ENCODE data around the gene NHEJ1.

NHEJ1 gene

DNA sequence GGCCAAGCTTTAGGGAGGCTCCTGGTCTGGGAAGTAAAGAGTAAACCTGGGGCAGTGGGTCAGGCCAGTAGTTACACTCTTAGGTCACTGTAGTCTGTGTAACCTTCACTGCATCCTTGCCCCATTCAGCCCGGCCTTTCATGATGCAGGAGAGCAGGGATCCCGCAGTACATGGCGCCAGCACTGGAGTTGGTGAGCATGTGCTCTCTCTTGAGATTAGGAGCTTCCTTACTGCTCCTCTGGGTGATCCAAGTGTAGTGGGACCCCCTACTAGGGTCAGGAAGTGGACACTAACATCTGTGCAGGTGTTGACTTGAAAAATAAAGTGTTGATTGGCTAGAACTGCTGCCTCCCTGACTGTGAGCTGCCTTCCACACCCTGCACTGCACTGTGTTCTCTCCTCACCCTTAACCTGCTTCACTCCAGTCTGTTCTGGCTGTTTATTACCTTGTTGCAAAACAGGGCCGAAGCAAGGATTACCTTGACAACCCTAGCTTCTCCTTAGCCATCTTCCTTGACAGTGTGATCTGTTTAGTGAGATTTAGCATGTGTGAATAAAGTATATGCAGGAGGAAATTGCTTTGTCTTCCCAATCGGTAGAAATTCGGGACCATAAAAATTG is 22.6 kb upstream of the NHEJ1 start:
- no peak overlapping the region for H3K4me2 ChIP-seq (ENCODE audit: low read length)
- no peak overlapping the region for H2BK120ac ChIP-seq (ENCODE audit: insufficient read depth, low read length, poor library complexity)
- H3K18ac ChIP-seq (ENCODE audit: low read length): no peak overlapping the region
- peaks cover 2% of the 10 kb centered on the region for H3K79me1 ChIP-seq (ENCODE audit: low read length)
- H3K4me3 ChIP-seq (ENCODE audit: low read depth, low read length): no peak overlapping the region
- no peak overlapping the region for H2BK5ac ChIP-seq (ENCODE audit: low read depth, low read length, poor library complexity)
- peaks cover 3 to 6% of the 10 kb centered on the region in 2 experiments for H3K4me1 ChIP-seq (ENCODE audit: control insufficient read depth in 1 of 2, insufficient read depth in 2 of 2, low read length in 2 of 2)
- no peaks in the 10 kb centered on the region for H3K9me3 ChIP-seq (ENCODE audit: insufficient read depth, low read depth, low read length)
- H4K91ac ChIP-seq (ENCODE audit: low read depth, low read length): no peak overlapping the region
- peaks cover 4% of the 10 kb centered on the region for H3K79me2 ChIP-seq (ENCODE audit: control insufficient read depth, insufficient read depth, low read length, poor library complexity)
- H3K27me3 ChIP-seq (ENCODE audit: insufficient read depth, low read length): no peaks in the 10 kb centered on the region
- no peak overlapping the region for H3K9ac ChIP-seq (ENCODE audit: low read length)
- no CpG with 5 or more reads among the region's 6 CpGs for WGBS (ENCODE audit: extremely low coverage, insufficient coverage, insufficient read length)
- H3K27ac ChIP-seq (ENCODE audit: low read depth, low read length): no peak overlapping the region
- H3K23ac ChIP-seq (ENCODE audit: low read length): no peak overlapping the region
- peaks cover 38 to 47% of the 10 kb centered on the region in 2 experiments for H3K36me3 ChIP-seq (ENCODE audit: control insufficient read depth in 1 of 2, insufficient read depth in 2 of 2, low read length in 2 of 2)
- no peak overlapping the region for H2AK5ac ChIP-seq (ENCODE audit: low read length)
- no peak overlapping the region for H3K4ac ChIP-seq (ENCODE audit: low read depth, low read length)
- H2AFZ ChIP-seq (ENCODE audit: insufficient read depth, low read length, poor library complexity): no peak overlapping the region
- no peak overlapping the region for H4K12ac ChIP-seq (ENCODE audit: low read depth, low read length)
- H2BK12ac ChIP-seq (ENCODE audit: low read length): no peak overlapping the region
- H3K14ac ChIP-seq (ENCODE audit: low read length): no peak overlapping the region
- DNase-seq: no peak
- H4K8ac ChIP-seq (ENCODE audit: low read depth, low read length): no peak overlapping the region

DNA sequence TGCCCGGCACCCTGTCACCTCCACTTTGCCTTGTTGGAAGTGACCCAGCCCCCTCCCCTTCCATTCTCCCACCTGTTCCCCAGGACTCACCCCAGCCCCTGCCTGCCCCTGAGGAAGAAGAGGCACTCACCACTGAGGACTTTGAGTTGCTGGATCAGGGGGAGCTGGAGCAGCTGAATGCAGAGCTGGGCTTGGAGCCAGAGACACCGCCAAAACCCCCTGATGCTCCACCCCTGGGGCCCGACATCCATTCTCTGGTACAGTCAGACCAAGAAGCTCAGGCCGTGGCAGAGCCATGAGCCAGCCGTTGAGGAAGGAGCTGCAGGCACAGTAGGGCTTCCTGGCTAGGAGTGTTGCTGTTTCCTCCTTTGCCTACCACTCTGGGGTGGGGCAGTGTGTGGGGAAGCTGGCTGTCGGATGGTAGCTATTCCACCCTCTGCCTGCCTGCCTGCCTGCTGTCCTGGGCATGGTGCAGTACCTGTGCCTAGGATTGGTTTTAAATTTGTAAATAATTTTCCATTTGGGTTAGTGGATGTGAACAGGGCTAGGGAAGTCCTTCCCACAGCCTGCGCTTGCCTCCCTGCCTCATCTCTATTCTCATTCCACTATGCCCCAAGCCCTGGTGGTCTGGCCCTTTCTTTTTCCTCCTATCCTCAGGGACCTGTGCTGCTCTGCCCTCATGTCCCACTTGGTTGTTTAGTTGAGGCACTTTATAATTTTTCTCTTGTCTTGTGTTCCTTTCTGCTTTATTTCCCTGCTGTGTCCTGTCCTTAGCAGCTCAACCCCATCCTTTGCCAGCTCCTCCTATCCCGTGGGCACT is 21.9 kb upstream of the NHEJ1 start:
- Histone ChIP-seq H3K4ac (ENCODE audit: low read depth, low read length) (no peak overlapping the region), H3K27ac (ENCODE audit: low read depth, low read length) (no peak overlapping the region), H4K8ac (ENCODE audit: low read depth, low read length) (no peak overlapping the region), H3K9me3 (ENCODE audit: insufficient read depth, low read depth, low read length) (no peaks in the 10 kb centered on the region), H3K14ac (ENCODE audit: low read length) (no peak overlapping the region), H3K18ac (ENCODE audit: low read length) (no peak overlapping the region), H3K4me1 (ENCODE audit: control insufficient read depth in 1 of 2, insufficient read depth in 2 of 2, low read length in 2 of 2) (peaks cover 3 to 6% of the 10 kb centered on the region in 2 experiments), H2BK120ac (ENCODE audit: insufficient read depth, low read length, poor library complexity) (no peak overlapping the region), H3K27me3 (ENCODE audit: insufficient read depth, low read length) (no peaks in the 10 kb centered on the region), H2BK5ac (ENCODE audit: low read depth, low read length, poor library complexity) (no peak overlapping the region), H3K36me3 (ENCODE audit: control insufficient read depth in 1 of 2, insufficient read depth in 2 of 2, low read length in 2 of 2) (peaks cover 38 to 47% of the 10 kb centered on the region in 2 experiments), H3K79me1 (ENCODE audit: low read length) (peaks cover 6% of the 10 kb centered on the region), H3K23ac (ENCODE audit: low read length) (no peak overlapping the region), H2AK5ac (ENCODE audit: low read length) (no peak overlapping the region), H3K4me3 (ENCODE audit: low read depth, low read length) (no peak overlapping the region), H4K91ac (ENCODE audit: low read depth, low read length) (no peak overlapping the region), H2BK12ac (ENCODE audit: low read length) (no peak overlapping the region), H2AFZ (ENCODE audit: insufficient read depth, low read length, poor library complexity) (no peak overlapping the region), H4K12ac (ENCODE audit: low read depth, low read length) (no peak overlapping the region), H3K79me2 (ENCODE audit: control insufficient read depth, insufficient read depth, low read length, poor library complexity) (peaks cover 7% of the 10 kb centered on the region), H3K4me2 (ENCODE audit: low read length) (no peak overlapping the region), H3K9ac (ENCODE audit: low read length) (no peak overlapping the region)
- WGBS (ENCODE audit: extremely low coverage, insufficient coverage, insufficient read length): no CpG with 5 or more reads among the region's 8 CpGs
- no peak for DNase-seq

DNA sequence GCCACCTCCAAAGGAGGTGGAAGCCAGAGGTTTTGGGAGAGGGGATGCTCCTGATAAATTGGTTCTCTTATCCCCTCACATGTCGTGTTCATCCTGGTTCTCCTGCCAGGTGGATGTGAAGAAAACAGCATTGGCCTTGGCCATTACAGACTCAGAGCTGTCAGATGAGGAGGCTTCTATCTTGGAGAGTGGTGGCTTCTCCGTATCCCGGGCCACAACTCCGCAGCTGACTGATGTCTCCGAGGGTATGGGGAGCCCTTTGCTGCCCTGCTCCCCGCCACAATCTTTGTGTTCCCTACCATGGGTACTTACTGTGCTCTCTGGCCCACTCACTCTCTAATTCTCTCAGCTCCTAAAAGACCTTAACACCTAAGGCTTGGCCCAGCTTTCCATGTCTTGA is 20.9 kb upstream of the NHEJ1 start:
- H3K4me2 ChIP-seq (ENCODE audit: low read length): no peak overlapping the region
- H4K8ac ChIP-seq (ENCODE audit: low read depth, low read length): no peak overlapping the region
- no peaks in the 10 kb centered on the region for H3K9me3 ChIP-seq (ENCODE audit: insufficient read depth, low read depth, low read length)
- WGBS (ENCODE audit: extremely low coverage, insufficient coverage, insufficient read length): no CpG with 5 or more reads among the region's 6 CpGs
- no peak overlapping the region for H3K9ac ChIP-seq (ENCODE audit: low read length)
- peaks cover 38 to 47% of the 10 kb centered on the region in 2 experiments for H3K36me3 ChIP-seq (ENCODE audit: control insufficient read depth in 1 of 2, insufficient read depth in 2 of 2, low read length in 2 of 2)
- H3K4ac ChIP-seq (ENCODE audit: low read depth, low read length): no peak overlapping the region
- peaks cover 3 to 6% of the 10 kb centered on the region in 2 experiments for H3K4me1 ChIP-seq (ENCODE audit: control insufficient read depth in 1 of 2, insufficient read depth in 2 of 2, low read length in 2 of 2)
- no peak overlapping the region for H3K27ac ChIP-seq (ENCODE audit: low read depth, low read length)
- no peak overlapping the region for H4K91ac ChIP-seq (ENCODE audit: low read depth, low read length)
- H3K23ac ChIP-seq (ENCODE audit: low read length): no peak overlapping the region
- H3K27me3 ChIP-seq (ENCODE audit: insufficient read depth, low read length): no peaks in the 10 kb centered on the region
- no peak overlapping the region for H2BK12ac ChIP-seq (ENCODE audit: low read length)
- H2BK5ac ChIP-seq (ENCODE audit: low read depth, low read length, poor library complexity): no peak overlapping the region
- no peak overlapping the region for H3K18ac ChIP-seq (ENCODE audit: low read length)
- no peak overlapping the region for H3K14ac ChIP-seq (ENCODE audit: low read length)
- H4K12ac ChIP-seq (ENCODE audit: low read depth, low read length): no peak overlapping the region
- H3K79me2 ChIP-seq (ENCODE audit: control insufficient read depth, insufficient read depth, low read length, poor library complexity): peaks cover 7% of the 10 kb centered on the region
- H3K4me3 ChIP-seq (ENCODE audit: low read depth, low read length): no peak overlapping the region
- peaks cover 14% of the 10 kb centered on the region for H3K79me1 ChIP-seq (ENCODE audit: low read length)
- no peak for DNase-seq
- H2AFZ ChIP-seq (ENCODE audit: insufficient read depth, low read length, poor library complexity): no peak overlapping the region
- H2AK5ac ChIP-seq (ENCODE audit: low read length): no peak overlapping the region
- H2BK120ac ChIP-seq (ENCODE audit: insufficient read depth, low read length, poor library complexity): no peak overlapping the region

DNA sequence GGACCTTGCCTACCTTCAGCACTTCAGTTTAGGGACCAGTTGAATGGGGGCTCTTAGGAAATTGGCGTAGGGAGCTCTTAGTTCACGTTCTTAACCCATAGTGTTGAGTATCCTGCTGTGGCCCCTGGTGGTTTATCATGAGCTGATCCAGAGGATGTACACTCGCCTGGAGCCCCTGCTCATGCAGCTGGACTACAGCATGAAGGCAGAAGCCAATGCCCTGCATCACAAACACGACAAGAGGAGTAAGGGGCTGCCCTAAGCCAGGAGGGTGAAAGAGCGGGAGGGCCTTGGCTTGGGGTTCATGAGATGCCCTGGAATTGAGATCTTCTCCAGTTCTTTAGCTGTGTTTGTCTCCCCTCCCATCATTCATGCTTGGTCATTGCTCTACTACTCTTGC is 20.3 kb upstream of the NHEJ1 start:
- no peaks in the 10 kb centered on the region for H3K9me3 ChIP-seq (ENCODE audit: insufficient read depth, low read depth, low read length)
- no peak overlapping the region for H4K12ac ChIP-seq (ENCODE audit: low read depth, low read length)
- H3K4ac ChIP-seq (ENCODE audit: low read depth, low read length): no peak overlapping the region
- no peak for DNase-seq
- H3K23ac ChIP-seq (ENCODE audit: low read length): no peak overlapping the region
- H2AK5ac ChIP-seq (ENCODE audit: low read length): no peak overlapping the region
- no peaks in the 10 kb centered on the region for H3K27me3 ChIP-seq (ENCODE audit: insufficient read depth, low read length)
- peaks cover 17% of the 10 kb centered on the region for H3K79me1 ChIP-seq (ENCODE audit: low read length)
- no CpG with 5 or more reads among the region's 5 CpGs for WGBS (ENCODE audit: extremely low coverage, insufficient coverage, insufficient read length)
- H3K4me2 ChIP-seq (ENCODE audit: low read length): no peak overlapping the region
- no peak overlapping the region for H3K14ac ChIP-seq (ENCODE audit: low read length)
- H3K9ac ChIP-seq (ENCODE audit: low read length): no peak overlapping the region
- H2BK5ac ChIP-seq (ENCODE audit: low read depth, low read length, poor library complexity): no peak overlapping the region
- H2BK120ac ChIP-seq (ENCODE audit: insufficient read depth, low read length, poor library complexity): no peak overlapping the region
- H3K18ac ChIP-seq (ENCODE audit: low read length): no peak overlapping the region
- H3K36me3 ChIP-seq (ENCODE audit: control insufficient read depth in 1 of 2, insufficient read depth in 2 of 2, low read length in 2 of 2): peaks cover 38 to 47% of the 10 kb centered on the region in 2 experiments
- H3K79me2 ChIP-seq (ENCODE audit: control insufficient read depth, insufficient read depth, low read length, poor library complexity): peaks cover 7% of the 10 kb centered on the region
- no peak overlapping the region for H4K8ac ChIP-seq (ENCODE audit: low read depth, low read length)
- no peak overlapping the region for H2BK12ac ChIP-seq (ENCODE audit: low read length)
- H4K91ac ChIP-seq (ENCODE audit: low read depth, low read length): no peak overlapping the region
- H3K4me1 ChIP-seq (ENCODE audit: control insufficient read depth in 1 of 2, insufficient read depth in 2 of 2, low read length in 2 of 2): peaks cover 3 to 8% of the 10 kb centered on the region in 2 experiments
- no peak overlapping the region for H3K4me3 ChIP-seq (ENCODE audit: low read depth, low read length)
- H2AFZ ChIP-seq (ENCODE audit: insufficient read depth, low read length, poor library complexity): no peak overlapping the region
- no peak overlapping the region for H3K27ac ChIP-seq (ENCODE audit: low read depth, low read length)

All from trophoblast cell (in vitro differentiated cells and primary cell).